Large intestine (tissue), 3 donors: ENCODE measurements around the gene BCAN. TPM values are rescaled to one million over a fixed set of nuclear protein-coding genes. Genes with fewer than 3 reads are reported as not detected.
"Not testable (repeated sequence)": the region's sequence is repeated elsewhere in the genome, so short reads cannot be mapped to it uniquely, and the experiment has no call there.

Experiments used
- DNase-seq, 2 donors: peaks; one replicate each; pipeline versions ENCODE4 v3.0.0 to v3.0.0-alpha.2; 2013
- H3K27ac ChIP-seq: one replicate; pipeline ENCODE4 v1.5.1; 2013; ENCODE audit warnings: low read length
- H3K27me3 ChIP-seq: 2 replicates; pipeline ENCODE4 v1.6.1; 2013; ENCODE audit warnings: low read length; ENCODE audit not compliant: control insufficient read depth, insufficient read depth
- H3K36me3 ChIP-seq: 2 replicates; pipeline ENCODE4 v1.6.1; 2013; ENCODE audit warnings: low read length; ENCODE audit not compliant: control insufficient read depth, insufficient read depth
- H3K4me1 ChIP-seq: one replicate; pipeline ENCODE4 v1.6.1; 2013; ENCODE audit warnings: low read length; ENCODE audit not compliant: control insufficient read depth, insufficient read depth
- H3K4me3 ChIP-seq: one replicate; pipeline ENCODE4 v1.5.1; 2013; ENCODE audit warnings: low read length
- H3K9me3 ChIP-seq: one replicate; pipeline ENCODE4 v1.6.1; 2013; ENCODE audit warnings: mild to moderate bottlenecking, low read depth, low read length, moderate library complexity; ENCODE audit not compliant: control insufficient read depth
- WGBS: methylation state at CpG from one replicate; pipeline ENCODE4 v1.1.5; 2013; ENCODE audit warnings: low lambda C conversion rate; ENCODE audit not compliant: insufficient coverage; 5-methylcytosine and 5-hydroxymethylcytosine counted together
- polyA plus RNA-seq: library from polyadenylated mRNA; unstranded; fragments of 120-200 nt; gene quantifications from one replicate; pipeline ENCODE4 v1.2.1, GENCODE V29; 2013

The BCAN gene
- polyA plus RNA-seq, 1 donor, result 12.1 TPM

DNA sequence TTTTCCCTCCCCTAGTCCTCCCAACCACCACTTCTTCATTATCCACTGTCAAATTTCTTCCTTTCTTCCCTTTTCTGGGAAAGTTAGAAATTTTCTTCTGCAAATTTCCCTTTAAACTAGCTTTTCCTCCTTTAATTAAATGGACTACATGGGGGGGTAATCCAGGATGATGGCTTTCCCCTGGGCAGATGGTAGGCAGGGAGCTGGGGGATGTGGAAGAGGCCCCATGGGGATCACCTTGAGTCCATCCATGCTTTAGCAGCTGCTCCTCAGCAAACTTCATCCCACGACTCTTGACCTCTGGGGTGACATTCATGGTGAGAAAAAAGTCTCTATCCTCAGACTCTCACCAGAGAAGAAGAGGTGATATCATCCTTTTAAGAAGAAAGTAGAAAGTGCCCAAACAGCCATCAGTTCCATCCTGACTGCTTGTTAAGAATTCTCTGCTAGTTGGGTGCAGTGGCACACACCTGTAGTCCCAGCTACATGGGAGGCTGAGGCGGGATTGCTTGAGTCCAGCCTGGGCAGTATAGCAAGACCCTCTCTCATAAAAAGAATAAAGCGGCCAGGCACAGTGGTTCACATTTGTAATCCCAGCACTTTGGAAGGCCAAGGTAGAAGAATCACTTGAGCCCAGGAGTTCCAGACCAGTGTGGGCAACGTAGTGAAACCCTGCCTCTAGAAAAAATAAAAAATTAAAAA, 43.0 kb upstream of the BCAN start:
- DNase-seq, result no peak
- peaks cover 48% of the 10 kb centered on the region for H3K36me3 ChIP-seq
- peaks cover 6% of the 10 kb centered on the region for H3K4me1 ChIP-seq
- no peaks in the 10 kb centered on the region for H3K9me3 ChIP-seq
- H3K27ac ChIP-seq, result no peak overlapping the region
- WGBS, result no CpG with 5 or more reads among the region's 4 CpGs
- H3K4me3 ChIP-seq, result no peak overlapping the region
- H3K27me3 ChIP-seq, result no peaks in the 10 kb centered on the region

DNA sequence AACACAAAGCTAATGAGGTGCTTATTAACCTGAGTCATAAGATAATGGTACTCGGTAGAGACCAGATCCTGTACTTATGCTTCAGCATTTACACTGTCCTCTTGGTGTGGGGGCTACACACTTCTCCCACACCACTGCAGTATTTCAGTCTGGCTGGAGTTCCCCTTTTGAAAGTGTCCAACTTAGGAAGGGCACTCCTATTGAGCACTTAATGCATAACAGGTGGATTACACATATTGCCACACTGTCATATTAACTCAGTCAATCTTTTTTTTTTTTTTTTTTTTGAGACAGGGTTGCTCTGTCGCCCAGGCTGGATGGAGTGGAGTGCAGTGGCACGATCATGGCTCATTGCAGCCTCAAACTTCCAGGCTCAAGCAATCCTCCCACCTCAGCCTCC, 42.1 kb upstream of the BCAN start:
- no peaks in the 10 kb centered on the region for H3K27me3 ChIP-seq
- H3K36me3 ChIP-seq, result peaks cover 39% of the 10 kb centered on the region
- no peak overlapping the region for H3K27ac ChIP-seq
- no peaks in the 10 kb centered on the region for H3K9me3 ChIP-seq
- H3K4me3 ChIP-seq, result no peak overlapping the region
- H3K4me1 ChIP-seq, result peaks cover 6% of the 10 kb centered on the region
- no CpG with 5 or more reads among the region's 3 CpGs for WGBS
- no peak for DNase-seq

- no peak for DNase-seq
- Histone ChIP-seq H3K36me3 (peaks cover 30% of the 10 kb centered on the region), H3K27ac (peak overlapping the region; percentile 64), H3K27me3 (no peaks in the 10 kb centered on the region), H3K9me3 (no peaks in the 10 kb centered on the region), H3K4me3 (peak overlapping the region; percentile 89), H3K4me1 (peaks cover 6% of the 10 kb centered on the region)
- WGBS, result 0% methylated on average over 8 of the region's 13 CpGs
Measured at GRCh38 chr1:156600733-156601121, 41.2 kb upstream of the BCAN start.

DNA sequence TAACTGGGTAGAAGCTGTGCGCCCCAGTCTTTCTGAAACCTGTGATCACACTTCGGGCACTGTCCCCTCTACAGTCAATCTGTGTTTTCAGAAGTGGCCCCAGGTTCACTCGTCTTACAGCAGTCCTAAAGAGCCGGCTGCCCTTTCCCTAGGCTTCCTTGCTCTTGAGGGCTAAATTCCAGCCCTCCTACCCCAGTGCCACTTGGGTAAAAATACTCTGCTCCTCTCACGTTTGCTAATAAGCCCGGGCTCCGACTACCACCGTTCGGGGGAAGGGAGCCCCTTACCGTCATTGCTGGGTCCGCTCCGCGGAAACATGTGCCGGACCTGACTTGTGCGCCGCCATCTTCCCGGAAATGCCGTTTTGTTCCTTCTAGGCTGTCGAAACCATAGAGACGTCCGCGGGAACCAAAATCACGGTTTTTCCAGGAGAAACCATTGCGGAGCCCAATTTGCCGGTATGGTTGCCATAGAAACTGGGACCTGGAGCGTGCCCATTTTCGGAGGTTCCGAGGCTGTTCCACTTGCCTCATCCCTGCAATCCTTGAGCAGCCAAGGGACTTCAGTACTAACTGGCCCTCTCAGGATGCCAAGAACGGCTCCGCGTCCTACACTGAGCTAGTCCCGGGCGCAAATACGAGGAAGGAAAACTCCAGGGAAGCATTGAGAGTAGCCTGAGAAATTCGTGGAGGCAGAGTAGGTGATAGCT, 40.6 kb upstream of the BCAN start, which contains the start of gene GPATCH4:
Gene GPATCH4 (minus strand): TSS at position 358 of the 709 bp plus-strand sequence.
- no CpG with 5 or more reads among the region's 35 CpGs for WGBS
- DNase-seq, result peak; percentile 56 to 84
- peaks cover 25% of the 10 kb centered on the region for H3K36me3 ChIP-seq

GRCh38 chr1:156601892-156602291, 40.0 kb upstream of the BCAN start:
- H3K36me3 ChIP-seq, result peaks cover 18% of the 10 kb centered on the region
- H3K4me1 ChIP-seq, result peaks cover 6% of the 10 kb centered on the region
- H3K27ac ChIP-seq, result peak overlapping the region; percentile 64
- DNase-seq, result no peak
- peak overlapping the region; percentile 89 for H3K4me3 ChIP-seq
- no peaks in the 10 kb centered on the region for H3K27me3 ChIP-seq
- no CpG with 5 or more reads among the region's 12 CpGs for WGBS
- no peaks in the 10 kb centered on the region for H3K9me3 ChIP-seq

More for the DNA sequence above, 40.6 kb upstream of the BCAN start, which contains the start of gene GPATCH4:
- no peaks in the 10 kb centered on the region for H3K27me3 ChIP-seq
- peak within 1 kb of the TSS; percentile 89 for H3K4me3 ChIP-seq
- H3K27ac ChIP-seq, result peak within 1 kb of the TSS; percentile 64
- H3K4me1 ChIP-seq, result peaks cover 6% of the 10 kb centered on the region
- H3K9me3 ChIP-seq, result no peaks in the 10 kb centered on the region

DNA sequence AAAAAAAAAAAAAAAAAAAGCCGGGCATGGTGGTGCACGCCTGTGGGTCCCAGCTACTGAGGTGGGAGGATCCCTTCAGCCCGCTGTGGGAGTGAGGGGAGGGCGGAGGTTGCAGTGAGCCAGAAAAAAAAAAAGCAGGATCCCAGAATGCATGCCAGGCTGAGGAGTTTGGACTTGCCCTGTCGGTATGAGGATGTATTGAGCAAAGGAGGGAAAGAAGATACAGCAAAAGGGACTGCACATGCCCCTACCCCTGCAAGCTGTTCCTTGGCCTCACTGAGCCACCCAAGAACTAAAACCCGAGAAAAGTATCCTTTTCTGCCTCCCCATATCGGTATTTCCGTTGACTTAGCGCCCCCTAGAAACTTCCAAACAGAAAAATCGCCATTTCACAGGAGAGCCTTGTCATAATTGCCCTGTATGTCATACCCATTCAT, 39.3 kb upstream of the BCAN start:
- DNase-seq, result no peak
- Histone ChIP-seq H3K36me3 (peaks cover 13% of the 10 kb centered on the region), H3K4me1 (peaks cover 6% of the 10 kb centered on the region), H3K4me3 (no peak overlapping the region), H3K9me3 (no peaks in the 10 kb centered on the region), H3K27me3 (no peaks in the 10 kb centered on the region), H3K27ac (no peak overlapping the region)
- 20% methylated on average over 1 of the region's 10 CpGs for WGBS

- not testable (repeated sequence) for H3K36me3 ChIP-seq, H3K9me3 ChIP-seq, H3K4me1 ChIP-seq, DNase-seq, H3K27me3 ChIP-seq, H3K4me3 ChIP-seq, H3K27ac ChIP-seq
- no CpG with 5 or more reads among the region's 4 CpGs for WGBS
Measured at GRCh38 chr1:156607344-156607743, 34.6 kb upstream of the BCAN start.

DNA sequence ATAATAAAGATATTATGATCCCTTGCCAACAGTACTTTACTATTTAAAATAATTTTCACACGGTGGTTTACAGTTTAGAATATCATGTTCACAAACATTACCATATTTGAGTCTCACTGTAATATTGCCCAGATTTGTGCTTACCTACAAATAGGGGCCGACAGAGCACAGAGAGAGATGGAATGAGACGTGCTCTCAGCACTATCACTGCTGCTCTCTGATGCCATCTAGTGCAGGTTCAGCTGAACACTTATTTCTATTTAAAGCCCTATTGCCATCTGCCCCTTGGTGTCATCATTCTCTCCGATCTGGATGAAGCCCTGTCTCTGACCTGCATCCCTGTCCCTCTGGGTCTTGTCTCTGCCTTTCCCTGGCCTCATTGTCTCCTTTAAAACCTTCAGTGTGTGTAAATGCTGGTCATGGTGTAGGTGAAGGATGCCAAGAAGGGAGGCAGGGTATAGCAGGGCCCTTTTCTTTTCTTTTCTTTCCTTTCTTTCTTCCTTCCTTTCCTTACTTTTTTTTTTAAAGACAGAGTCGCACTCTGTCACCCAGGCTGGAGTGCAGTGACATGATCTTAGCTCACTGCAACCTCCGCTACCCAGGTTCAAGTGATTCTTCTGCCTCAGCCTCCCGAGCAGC, 33.8 kb upstream of the BCAN start:
- peak; percentile 60 for DNase-seq
- H3K4me3 ChIP-seq, result no peak overlapping the region
- H3K27ac ChIP-seq, result no peak overlapping the region
- 19% methylated on average over 2 of the region's 7 CpGs for WGBS
- H3K36me3 ChIP-seq, result no peaks in the 10 kb centered on the region
- H3K27me3 ChIP-seq, result no peaks in the 10 kb centered on the region
- H3K4me1 ChIP-seq, result peaks cover 6% of the 10 kb centered on the region
- no peaks in the 10 kb centered on the region for H3K9me3 ChIP-seq

DNA sequence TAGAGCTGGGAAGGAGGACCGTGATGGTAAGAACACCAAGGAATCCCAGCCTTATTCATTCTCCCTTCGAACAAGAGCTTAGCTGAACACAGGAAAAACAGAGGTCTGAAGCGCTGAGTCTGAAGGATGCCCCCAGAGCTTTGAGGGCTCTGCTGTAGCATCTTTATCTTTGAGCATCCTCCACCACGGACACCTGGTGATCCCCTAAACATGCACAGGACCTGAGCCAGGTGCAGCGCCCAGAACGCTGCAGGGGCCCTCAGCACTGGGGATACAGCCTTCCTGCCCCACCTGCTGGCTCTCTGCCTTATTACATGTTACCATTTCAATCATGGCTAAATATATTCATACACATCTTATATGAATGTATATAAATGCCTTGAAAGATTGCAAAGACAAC, 32.9 kb upstream of the BCAN start:
- peak; percentile 31 to 35 for DNase-seq
- WGBS, result no CpG with 5 or more reads among the region's 6 CpGs
- peaks cover 6% of the 10 kb centered on the region for H3K4me1 ChIP-seq

DNA sequence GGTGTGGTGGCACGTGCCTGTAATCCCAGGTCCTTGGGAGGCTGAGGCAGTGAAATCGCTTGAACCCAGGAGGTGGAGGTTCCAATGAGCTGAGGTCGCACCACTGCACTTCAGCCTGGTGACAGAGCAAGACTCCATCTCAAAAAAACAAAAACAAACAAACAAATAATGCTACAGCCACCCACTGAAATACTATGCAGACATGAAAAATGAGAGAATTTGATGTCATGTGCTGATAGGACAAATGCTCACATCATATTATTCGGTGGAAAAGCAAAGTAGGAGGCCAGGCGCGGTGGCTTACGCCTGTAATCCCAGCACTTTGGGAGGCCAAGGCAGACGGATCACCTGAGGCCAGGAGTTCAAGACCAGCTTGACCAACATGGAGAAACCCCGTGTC, 31.8 kb upstream of the BCAN start:
- H3K27me3 ChIP-seq, DNase-seq, H3K4me3 ChIP-seq, H3K9me3 ChIP-seq, H3K4me1 ChIP-seq, H3K27ac ChIP-seq, H3K36me3 ChIP-seq: not testable (repeated sequence)
- WGBS, result no CpG with 5 or more reads among the region's 9 CpGs

More for the DNA sequence above, 32.9 kb upstream of the BCAN start:
- Histone ChIP-seq H3K36me3 (no peaks in the 10 kb centered on the region), H3K4me3 (no peak overlapping the region), H3K27me3 (no peaks in the 10 kb centered on the region), H3K27ac (no peak overlapping the region), H3K9me3 (no peaks in the 10 kb centered on the region)
